HG02623 (cell line): ENCODE results near the gene FOXK1.
"Not testable (repeated sequence)": the region's sequence is repeated elsewhere in the genome, so short reads cannot be mapped to it uniquely, and the experiment has no call there.

Experiments used
- ATAC-seq: cut with Tn5 transposase; IDR thresholded peaks from one replicate; pipeline ENCODE4 v1.9.1; 2021; ENCODE audit warnings: moderate library complexity; ENCODE audit not compliant: unreplicated experiment

FOXK1 gene

DNA sequence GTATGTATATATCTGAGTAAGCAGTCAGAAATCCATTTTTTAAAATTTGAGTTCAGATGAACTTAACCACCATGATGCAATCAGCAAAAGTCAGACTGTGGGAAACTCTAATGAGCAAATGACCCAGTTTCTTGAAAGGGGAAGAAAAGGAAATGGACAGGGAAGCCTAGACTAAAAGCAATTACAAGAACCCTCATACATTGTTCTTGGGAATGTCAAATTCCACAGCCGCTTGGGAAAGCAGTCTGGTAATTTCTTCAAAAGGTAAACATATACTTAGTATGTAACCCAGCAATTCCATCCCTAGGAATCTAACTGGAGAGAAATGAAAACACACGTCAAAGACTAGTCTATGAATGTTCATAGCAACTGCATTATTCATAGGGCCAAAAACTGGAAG is 16.4 kb upstream of the FOXK1 start:
- no peak for ATAC-seq

DNA sequence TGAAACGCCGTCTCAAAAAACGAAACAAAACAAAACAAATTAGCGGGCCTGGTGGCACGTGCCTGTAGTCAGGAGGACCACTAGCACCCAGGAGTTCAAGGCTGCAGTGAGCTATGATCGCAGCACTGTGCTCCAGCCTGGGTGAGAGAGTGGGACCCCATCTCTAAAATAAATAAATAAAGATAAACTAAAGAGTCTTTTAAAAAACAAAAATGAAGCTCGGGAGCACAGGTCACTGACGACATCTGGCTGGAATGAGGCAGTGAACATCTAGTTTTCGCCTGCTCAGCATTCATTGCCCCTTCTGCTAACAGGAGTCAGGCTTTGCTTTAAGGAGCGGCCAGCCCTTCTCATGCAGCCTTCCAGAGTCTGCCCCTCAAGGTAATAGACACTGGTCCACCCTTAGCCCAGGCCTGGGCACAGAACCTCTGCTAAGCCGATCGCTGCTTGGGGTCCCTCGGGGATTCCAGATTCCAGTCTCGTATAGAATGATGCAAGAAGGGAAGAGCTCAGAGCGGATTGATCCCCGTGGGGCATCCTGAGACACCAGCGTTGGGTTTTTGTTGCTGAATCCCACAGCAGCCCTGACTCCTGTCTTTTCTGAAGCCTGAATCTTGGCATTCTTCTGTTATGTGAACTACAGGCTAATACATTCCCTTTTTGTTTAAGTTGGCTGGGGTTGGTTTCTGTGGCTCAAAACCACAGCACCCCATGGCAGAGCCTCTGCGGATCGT is 14.2 kb upstream of the FOXK1 start:
- no peak for ATAC-seq

DNA sequence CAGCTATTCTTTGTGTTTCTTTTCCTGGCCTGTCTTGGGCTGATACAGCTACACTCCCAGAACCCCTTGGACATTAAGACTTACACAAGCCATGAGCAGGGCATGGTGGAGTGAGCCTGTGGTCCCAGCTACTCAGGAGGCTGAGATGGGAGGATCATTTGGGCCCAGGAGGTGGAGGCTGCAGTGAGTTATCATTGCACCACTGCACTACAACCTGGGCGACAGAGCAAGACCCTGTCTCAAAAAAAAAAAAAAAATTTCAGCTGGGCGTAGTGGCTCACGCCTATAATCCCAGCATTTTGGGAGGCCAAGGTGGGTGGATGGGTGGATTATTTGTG is 13.6 kb upstream of the FOXK1 start:
- no peak for ATAC-seq

DNA sequence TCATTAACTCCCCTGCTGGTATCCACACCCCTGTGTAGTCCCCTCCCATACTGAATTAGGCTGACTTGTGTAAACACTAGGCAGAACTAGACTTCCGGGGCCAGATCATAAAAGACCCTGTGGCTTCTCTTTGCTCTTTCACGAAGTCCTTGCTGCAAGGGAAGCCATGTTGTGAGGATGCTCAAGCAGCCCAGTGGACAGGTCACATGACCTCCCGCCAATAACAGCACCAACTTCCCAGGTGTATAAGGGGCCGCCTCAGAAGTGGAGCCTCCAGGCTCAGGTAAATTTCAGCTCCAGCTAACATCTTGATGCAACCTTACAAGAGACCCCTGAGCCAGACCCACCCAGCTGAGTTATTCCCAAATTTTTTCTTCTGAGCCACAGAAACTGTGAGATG is 11.3 kb upstream of the FOXK1 start:
- no peak for ATAC-seq

DNA sequence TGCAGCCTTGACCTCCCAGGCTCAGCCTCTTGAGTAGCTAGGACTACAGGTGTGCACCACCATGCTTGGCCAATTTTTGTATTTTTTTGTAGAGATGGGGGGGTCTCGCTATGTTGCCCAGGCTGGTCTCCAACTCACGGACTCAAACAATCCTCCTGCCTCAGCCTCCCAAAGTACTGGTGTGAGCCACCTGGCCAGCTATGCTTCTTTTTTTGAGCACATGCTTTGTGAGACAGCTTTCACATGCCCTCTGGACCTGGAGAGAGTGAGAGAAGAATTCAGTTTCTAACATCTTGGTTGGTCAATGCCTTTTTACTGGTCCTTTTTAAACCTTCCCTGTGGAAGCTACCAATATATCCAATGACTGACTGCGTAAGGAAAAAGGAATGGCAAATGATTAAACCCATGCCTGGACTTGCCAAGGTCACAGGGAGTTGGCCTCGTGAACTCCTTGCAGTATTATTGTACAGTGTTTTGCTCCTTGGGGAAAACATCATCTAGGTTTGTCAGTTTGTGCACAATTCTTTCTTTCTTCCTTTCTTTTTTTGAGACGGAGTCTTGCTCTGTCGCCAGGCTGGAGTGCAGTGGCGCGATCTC is 6.2 kb upstream of the FOXK1 start:
- no peak for ATAC-seq

DNA sequence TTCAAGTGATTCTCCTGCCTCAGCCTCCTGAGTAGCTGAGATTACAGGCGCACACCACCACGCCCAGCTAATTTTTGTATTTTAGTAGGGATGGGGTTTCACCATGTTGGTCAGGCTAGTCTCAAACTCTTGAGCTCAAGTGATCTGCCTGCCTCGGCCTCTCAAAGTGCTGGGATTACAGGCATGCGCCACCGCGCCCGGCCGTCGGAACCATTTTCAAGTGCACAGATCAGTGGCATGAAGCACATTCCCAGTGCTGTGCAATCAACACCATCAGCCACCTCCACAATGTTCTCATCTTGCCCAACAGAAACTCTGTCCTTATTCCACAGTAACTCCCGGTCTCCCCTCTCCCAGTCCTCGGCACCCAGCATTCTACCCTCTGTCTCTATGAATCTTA is 4.6 kb upstream of the FOXK1 start:
- ATAC-seq = not testable (repeated sequence)

DNA sequence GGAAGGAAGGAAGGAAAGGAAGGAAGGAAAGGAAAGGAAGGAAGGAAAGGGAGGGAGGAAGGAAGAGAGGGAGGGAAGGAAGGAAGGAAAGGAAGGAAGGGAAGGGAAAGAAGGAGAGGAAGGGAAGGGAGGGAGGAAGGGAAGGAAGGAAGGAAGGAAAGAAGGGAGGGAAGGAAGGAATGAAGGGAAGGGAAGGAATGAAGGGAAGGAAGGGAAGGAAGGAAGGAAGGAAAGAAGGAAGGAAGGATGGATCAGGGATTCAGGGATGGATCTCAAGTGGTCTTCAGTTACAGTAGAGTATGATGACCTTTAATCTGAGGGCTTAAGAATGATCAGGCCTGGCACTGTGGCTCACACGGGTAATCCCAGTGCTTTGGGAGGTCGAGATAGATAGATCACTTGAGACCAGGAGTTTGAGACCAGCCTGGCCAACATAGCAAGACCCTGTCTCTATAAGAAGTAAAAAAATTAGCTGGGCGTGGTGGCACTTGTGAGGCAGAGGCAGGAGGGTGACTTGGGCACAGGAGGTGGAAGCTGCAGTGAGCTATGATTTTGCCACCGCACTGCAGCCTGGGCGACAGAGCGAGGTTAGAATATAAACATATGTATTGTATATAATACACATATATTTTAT is 760 bp upstream of the FOXK1 start:
- no peak for ATAC-seq

DNA sequence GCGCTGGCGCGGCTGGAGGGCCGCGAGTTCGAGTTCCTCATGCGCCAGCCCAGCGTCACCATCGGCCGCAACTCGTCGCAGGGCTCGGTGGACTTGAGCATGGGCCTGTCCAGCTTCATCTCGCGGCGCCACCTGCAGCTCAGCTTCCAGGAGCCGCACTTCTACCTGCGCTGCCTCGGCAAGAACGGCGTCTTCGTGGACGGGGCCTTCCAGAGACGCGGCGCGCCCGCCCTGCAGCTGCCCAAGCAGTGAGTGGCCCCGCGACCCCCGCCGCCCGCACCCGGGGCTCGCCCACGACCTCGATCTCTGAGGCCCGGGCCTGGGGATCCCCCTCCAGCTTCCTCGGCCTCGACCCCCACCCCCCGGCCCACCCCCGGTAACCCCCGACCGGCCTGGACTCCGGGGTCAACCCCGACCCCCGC is 537 bp downstream of the FOXK1 start:
- ATAC-seq = peak; percentile 19

DNA sequence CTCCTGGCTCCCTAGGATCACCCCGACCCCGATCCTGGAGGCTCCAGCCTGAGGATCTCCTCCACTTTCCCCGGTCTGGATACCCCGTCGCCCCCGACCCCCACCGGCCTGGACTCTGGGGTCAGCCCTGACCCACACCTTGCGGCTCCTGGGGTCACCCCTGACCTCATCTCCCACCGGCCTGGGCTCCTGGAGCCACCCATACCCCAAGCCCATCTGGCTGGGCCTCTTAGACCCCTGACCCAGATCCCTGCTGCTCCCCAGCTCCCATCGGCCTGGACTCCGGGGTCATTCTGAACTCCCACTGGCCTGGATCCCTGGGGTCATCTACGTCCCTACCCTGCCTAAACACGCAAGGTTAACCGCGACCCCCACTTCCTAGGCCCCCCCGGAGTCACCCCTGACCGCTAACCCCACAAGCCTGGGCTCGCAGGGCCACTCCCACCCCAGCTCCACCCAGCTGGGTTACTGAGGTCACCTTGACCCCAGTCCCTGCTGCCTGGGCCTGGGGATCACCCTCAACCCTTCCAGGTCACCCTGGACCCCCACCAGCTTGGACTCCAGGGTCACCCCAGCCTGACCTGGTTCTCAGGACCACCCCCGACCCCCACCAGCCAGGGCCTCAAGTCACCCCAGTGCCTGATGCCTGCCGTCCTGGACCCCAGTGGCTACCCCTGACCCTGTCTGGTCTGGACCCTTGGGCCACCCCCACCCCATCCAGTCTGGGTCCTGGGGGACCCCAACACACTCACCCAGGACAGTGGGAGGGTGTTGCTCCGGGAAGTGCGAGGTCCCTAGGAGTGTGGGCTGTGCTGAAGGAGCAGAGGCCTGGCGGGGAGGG is 1.2 kb downstream of the FOXK1 start:
- ATAC-seq = no peak

DNA sequence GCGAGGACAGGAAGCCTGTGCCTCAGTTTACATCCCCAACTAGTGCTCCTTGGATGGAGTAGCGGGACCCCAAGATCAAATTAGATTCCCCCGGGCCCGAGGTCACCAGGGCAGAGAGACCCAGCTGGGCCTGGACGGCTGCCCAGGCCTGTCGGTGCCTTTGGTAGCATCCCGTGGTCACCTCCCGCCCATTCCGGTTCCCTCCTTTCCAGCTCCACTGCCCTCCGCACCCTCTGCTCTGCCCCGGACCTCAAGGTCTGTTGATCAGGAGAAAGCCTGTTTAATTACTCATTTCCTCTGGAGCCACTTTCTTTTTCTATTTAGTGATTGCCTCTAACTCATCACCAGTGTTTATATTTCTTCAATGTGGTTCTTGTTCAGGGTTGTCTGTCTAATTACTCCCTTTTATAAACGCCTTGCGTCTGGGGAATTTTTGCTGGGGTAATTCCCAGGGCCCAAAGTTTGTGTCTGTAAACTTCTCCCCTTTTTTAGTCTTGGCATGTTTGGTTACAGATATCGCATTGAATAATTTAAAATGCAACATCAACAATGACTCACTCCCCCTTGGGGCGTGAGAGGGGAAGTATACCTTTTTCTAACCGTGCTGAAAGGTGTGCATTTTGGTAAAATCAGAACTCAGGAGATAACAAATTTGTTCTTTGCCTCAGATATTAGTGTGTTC is 1.9 kb downstream of the FOXK1 start:
- ATAC-seq = no peak

DNA sequence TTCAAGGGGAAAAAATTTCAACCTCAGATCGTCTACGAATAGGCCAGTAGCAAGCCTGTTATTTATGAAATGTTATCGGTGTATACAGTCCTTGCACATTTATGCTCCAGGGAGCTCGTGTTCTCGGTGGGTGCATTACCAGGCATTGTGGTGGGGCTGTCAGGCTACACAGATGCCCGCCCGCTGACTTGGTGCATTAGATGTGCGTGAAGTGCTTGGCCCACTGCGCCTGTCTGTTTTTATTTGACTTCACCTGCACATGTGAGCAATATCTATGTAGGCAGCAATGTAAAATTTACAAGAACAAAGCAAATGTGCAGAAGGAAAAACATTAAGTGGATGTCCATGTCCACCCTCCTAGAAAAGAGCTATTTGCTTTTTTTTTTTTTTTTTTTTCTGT is 2.8 kb downstream of the FOXK1 start:
- ATAC-seq = no peak

DNA sequence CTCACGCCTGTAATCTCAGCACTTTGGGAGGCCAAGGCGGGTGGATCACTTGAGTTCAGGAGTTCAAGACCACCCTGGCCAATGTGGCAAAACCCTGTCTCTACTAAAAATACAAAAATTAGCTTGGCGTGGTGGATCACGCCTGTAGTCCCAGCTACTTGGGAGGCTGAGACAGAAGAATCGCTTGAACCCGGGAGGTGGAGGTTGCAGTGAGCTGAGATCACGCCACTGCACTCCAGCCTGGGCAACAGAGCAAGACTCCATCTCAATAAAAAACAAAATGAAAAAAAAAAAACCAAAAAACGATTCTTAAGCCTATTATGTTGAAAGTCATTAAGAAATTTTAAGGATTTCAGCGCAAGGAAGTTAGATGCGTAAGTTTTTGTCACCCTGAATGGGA is 3.6 kb downstream of the FOXK1 start:
- ATAC-seq = not testable (repeated sequence)

DNA sequence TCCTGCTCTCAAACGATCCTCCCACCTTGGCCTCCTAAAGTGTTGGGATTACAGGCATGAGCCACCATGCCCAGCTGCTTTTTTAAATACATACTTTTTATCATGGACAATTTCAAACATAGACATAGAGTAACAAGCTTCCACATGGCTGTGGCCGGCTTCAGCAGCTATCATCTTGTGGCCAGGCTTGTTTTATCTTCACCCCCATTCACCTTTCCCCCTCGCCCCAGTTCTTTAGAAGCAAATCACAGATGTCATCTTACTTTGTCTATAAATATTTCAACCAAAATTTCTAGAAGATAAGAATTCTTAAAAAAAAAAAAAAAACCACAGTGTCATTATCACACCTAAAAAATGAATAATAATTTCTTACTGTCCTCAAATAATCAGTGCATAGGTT is 5.9 kb downstream of the FOXK1 start:
- no peak for ATAC-seq

DNA sequence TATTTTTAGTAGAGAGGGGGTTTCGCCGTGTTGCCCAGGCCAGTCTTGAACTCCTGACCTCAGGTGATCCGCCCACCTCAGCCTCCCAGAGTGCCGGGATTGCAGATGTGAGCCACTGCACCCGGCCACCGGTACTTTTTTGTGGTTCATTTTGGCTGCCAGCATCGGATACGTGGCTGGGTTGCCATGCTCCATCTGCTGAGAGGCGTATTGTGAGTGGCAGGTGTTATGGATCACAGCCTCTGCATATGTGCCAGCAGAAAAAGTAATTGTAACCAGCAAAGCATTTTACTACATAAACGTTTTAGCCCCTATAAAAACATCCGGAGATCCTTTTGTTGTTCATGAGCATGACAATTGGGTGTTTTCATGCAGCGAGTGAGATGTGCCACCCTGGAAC is 7.1 kb downstream of the FOXK1 start:
- ATAC-seq = no peak

DNA sequence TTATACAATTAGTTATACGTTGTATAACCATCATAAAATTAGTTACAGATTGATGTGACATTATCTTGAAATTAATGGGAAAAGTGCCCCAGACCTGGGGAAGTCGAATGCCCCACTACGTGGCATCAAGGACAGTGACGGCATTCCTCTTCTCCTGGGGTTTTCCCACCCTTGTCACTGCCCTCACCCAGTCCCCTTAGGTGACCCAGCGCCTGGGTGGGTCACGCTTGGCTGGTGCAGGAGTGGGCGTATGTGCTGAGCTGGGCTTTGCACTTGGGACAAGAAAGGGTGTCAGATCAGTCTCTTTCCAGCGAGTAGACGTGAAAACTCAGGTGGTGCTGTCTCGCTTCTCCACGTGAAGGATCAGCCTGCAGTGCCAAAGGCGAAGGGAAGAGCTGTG is 7.6 kb downstream of the FOXK1 start:
- peak; percentile 48 for ATAC-seq

DNA sequence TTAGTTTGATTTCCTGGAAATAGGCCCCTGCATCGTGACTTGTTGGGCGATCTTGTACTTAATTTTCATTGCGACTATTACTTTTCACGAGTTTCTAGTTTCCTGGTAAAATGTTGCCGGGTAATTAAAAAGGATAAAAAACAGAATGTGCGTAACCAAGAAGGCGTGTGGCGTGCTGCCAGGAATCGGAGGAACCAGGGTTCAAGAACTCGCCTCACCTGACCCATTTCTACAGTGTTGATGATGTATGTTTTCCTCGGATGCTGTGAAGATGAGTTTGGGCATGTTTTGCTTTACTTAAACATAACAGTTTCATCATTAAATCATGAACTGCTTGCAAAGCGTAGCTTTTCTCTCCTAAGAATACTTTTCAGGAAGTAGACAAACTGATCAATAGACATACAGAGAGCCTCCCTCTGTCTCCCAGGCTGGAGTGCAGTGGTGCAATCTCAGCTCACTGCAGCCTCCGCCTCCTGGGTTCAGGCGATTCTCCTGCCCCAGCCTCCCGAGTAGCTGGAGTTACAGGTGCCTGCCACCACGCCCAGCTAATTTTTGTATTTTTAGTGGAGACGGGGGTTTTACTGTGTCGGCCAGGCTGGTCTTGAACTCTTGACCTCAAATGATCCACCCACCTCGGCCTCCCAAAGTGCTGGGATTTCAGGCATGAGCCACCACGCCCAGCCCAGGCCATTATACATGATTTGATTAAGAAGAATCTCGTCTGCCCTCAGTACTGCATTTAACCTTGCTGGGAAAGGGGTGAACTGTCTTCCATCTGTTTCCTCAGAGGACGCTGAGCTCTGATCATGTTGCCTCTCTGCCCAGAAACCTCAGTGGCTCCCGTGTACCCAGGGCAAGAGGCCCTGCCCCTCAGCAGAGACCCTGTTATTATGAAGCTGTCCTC is 9.1 kb downstream of the FOXK1 start:
- ATAC-seq = no peak

DNA sequence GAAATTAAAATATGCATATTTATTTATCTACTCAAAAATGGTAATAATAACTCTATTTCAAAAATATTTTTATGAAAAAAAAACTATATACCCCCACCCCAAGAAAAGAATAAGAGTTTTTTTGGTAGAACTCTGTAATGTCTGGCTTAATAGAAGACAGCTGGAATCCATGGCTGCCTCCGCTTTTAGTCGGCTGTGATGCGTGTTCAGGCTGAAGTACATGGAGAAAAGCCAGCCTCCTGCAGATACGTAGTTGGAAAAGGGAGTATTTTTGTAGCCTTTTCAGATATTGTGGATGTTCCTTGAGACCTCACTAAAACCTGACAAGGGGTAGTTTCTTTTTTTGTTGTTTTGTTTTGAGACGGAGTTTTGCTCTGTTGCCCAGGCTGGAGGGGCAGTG is 10.0 kb downstream of the FOXK1 start:
- no peak for ATAC-seq

DNA sequence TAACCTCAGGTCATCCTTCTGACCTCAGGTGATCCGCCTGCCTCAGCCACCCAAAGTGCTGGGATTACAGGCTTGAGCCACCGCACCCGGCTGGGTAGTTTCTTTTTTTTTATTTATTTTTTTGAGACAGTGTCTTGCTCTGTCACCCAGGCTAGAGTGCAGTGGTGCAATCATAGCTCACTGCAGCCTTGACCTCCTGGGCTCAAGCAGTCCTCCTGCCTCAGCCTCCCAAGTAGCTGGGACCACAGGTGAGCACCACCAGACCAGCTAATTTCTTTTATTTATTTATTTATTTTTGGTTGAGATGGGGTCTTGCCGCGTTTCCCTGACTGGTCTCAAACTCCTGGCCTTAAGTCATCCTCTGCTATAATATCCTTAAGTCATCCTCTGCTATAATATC is 10.5 kb downstream of the FOXK1 start:
- ATAC-seq = not testable (repeated sequence)

DNA sequence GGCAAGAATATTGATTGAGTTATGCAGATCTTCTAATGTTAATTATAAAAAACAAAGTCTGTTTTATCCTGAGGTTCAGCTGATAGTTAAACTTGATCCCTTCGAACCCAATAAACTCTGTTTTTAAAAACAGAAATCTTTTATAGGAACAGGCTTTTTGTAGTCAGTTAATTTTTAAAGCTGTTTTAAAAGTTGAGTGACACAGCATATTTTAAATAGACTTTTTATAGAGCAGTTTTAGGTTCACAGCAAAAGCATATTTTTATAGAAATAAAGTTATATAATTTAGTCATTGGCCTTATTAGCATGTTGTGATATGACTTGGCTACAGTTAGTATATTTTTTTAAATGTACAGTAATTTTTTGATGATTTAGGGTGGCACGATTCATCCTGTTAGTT is 11.1 kb downstream of the FOXK1 start:
- no peak for ATAC-seq

DNA sequence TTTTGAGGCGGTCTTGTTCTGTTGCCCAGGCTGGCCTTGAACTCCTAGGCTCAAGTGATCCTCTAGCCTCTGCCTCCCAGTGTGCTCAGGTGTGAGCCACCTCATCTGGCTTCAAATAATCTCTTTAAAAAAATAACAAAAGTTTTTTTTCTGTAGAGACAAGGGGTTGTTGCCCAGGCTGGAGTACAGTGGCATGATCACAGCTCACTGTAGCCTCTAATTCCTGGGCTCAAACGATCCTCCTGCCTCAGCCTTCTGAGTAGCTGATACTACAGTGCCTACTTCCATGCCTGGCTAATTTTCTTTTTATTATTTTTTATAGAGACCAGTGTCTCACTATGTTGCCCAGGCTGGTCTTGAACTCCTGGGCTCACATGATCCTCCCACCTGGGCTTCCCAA is 11.7 kb downstream of the FOXK1 start:
- no peak for ATAC-seq
